Measurements from ENCODE around the gene DCDC2.
"Not testable (repeated sequence)": the region's sequence is repeated elsewhere in the genome, so short reads cannot be mapped to it uniquely, and the experiment has no call there.

DCDC2 gene

GRCh38 chr6:24327756-24328155 lies 30.1 kb downstream of the DCDC2 start:
- no peak for DNase-seq (ENCODE audit: low read depth in 3 of 3)

GRCh38 chr6:24325978-24326377 lies 31.9 kb downstream of the DCDC2 start:
- DNase-seq (ENCODE audit: low read depth in 3 of 3), result no peak

GRCh38 chr6:24324617-24325016 lies 33.2 kb downstream of the DCDC2 start:
- no peak for DNase-seq (ENCODE audit: low read depth in 3 of 3)

- no peak for DNase-seq (ENCODE audit: low read depth in 3 of 3)
These were observed 34.1 kb downstream of the DCDC2 start for GRCh38 chr6:24323632-24324337.

GRCh38 chr6:24322924-24323323 lies 34.9 kb downstream of the DCDC2 start:
- DNase-seq (ENCODE audit: low read depth in 3 of 3), result no peak

- DNase-seq (ENCODE audit: low read depth in 3 of 3), result not testable (repeated sequence)
These were observed 35.4 kb downstream of the DCDC2 start for GRCh38 chr6:24322446-24322845.

- no peak for DNase-seq (ENCODE audit: low read depth in 3 of 3)
These were observed 36.2 kb downstream of the DCDC2 start for GRCh38 chr6:24321538-24322162.

GRCh38 chr6:24313251-24314141 lies 44.4 kb downstream of the DCDC2 start:
- DNase-seq (ENCODE audit: low read depth in 3 of 3), result no peak

GRCh38 chr6:24311775-24312174 lies 46.1 kb downstream of the DCDC2 start:
- DNase-seq (ENCODE audit: low read depth in 3 of 3), result not testable (repeated sequence)

- DNase-seq (ENCODE audit: low read depth in 3 of 3), result no peak
These were observed 50.0 kb downstream of the DCDC2 start for GRCh38 chr6:24307881-24308280.

- DNase-seq (ENCODE audit: low read depth in 3 of 3), result no peak
These were observed 50.9 kb downstream of the DCDC2 start for GRCh38 chr6:24306936-24307335.

GRCh38 chr6:24306038-24306437 lies 51.8 kb downstream of the DCDC2 start:
- no peak for DNase-seq (ENCODE audit: low read depth in 3 of 3)

GRCh38 chr6:24296944-24297343 lies 60.9 kb downstream of the DCDC2 start:
- DNase-seq (ENCODE audit: low read depth in 3 of 3), result no peak

- DNase-seq (ENCODE audit: low read depth in 3 of 3), result not testable (repeated sequence)
These were observed 64.0 kb downstream of the DCDC2 start for GRCh38 chr6:24293852-24294251.

- DNase-seq (ENCODE audit: low read depth in 3 of 3), result no peak
These were observed 70.6 kb downstream of the DCDC2 start for GRCh38 chr6:24287239-24287638.

GRCh38 chr6:24284006-24284405 lies 73.9 kb downstream of the DCDC2 start:
- DNase-seq (ENCODE audit: low read depth in 3 of 3), result no peak

GRCh38 chr6:24283043-24283985 lies 74.5 kb downstream of the DCDC2 start:
- DNase-seq (ENCODE audit: low read depth in 3 of 3), result no peak

GRCh38 chr6:24274441-24275083 lies 83.3 kb downstream of the DCDC2 start:
- no peak for DNase-seq (ENCODE audit: low read depth in 3 of 3)

GRCh38 chr6:24273096-24273870 lies 84.6 kb downstream of the DCDC2 start:
- no peak for DNase-seq (ENCODE audit: low read depth in 3 of 3)

- DNase-seq (ENCODE audit: low read depth in 3 of 3), result no peak
These were observed 85.3 kb downstream of the DCDC2 start for GRCh38 chr6:24272553-24272952.

All from stimulated activated CD4-positive, alpha-beta T cell treated with anti-CD3 and anti-CD28 coated beads, TNF-alpha, amount 100 ng/mL, for 4 hours (primary cell).